ENCODE results near the gene HAPLN2.

Gene HAPLN2

GRCh38 chr1:156668801-156669637 lies 49.8 kb downstream of the HAPLN2 start:
- POLR2A ChIA-PET: interaction anchor here (1.2 kb wide), 1 partner anchor 8 kb away, joined by 4 read pairs; no protein-coding TSS in a partner anchor
- Histone ChIP-seq H3K27ac (ENCODE audit: extremely low read depth, low read depth, low read length) (no peak overlapping the region), H3K9me3 (ENCODE audit: control insufficient read depth, insufficient read depth, low read depth, low read length) (no peaks in the 10 kb centered on the region), H3K4me3 (ENCODE audit: low read depth, low read length) (no peak overlapping the region), H3K36me3 (ENCODE audit: control insufficient read depth in 2 of 2, insufficient read depth in 1 of 2, low read length in 2 of 2) (peaks cover 0 to 10% of the 10 kb centered on the region in 2 experiments; a peak in 1 of 3 replicates), H3K4me1 (ENCODE audit: control insufficient read depth, insufficient read depth, low read length) (0 out of 2 replicates have a peak, but pooled peaks cover 5% of the 10 kb centered on the region)
- CTCF ChIA-PET: interaction anchor here (1.5 to 15.2 kb wide), 3 partner anchors 9 to 41 kb away, joined by 4 to 564 read pairs (median 5); partner anchors contain the start of gene NES
- TF ChIP-seq ZNF174 (tag by site-specific recombination; IDR thresholded peaks at IDR 0.05): no peak
- 0 out of 2 replicates have a peak, but pooled peaks have one; percentile 35 for TF ChIP-seq KLF9 (tag by site-specific recombination; IDR thresholded peaks at IDR 0.05; ENCODE audit: low read depth)
- no peak for TF ChIP-seq GLI2 (tag by site-specific recombination; IDR thresholded peaks at IDR 0.05; ENCODE audit: borderline replicate concordance, low read depth)
- peak; percentile 89 for TF ChIP-seq PRDM10 (tag by site-specific recombination; IDR thresholded peaks at IDR 0.05)
- no peak for TF ChIP-seq ZNF426 (tag by site-specific recombination; IDR thresholded peaks at IDR 0.05)
- TF ChIP-seq BCL11A (tag by site-specific recombination; IDR thresholded peaks at IDR 0.05; ENCODE audit: low read depth): no peak

- no peak overlapping the region for H3K4me3 ChIP-seq (ENCODE audit: low read depth, low read length)
- TF ChIP-seq ZNF76 (tag by site-specific recombination; IDR thresholded peaks at IDR 0.05; ENCODE audit: borderline replicate concordance, low read depth) (no peak), ZNF529 (tag by site-specific recombination; IDR thresholded peaks at IDR 0.05; ENCODE audit: insufficient replicate concordance) (no peak), ZNF623 (tag by site-specific recombination; IDR thresholded peaks at IDR 0.05) (no peak), ZNF837 (tag by site-specific recombination; IDR thresholded peaks at IDR 0.05) (no peak), ZNF510 (tag by site-specific recombination; IDR thresholded peaks at IDR 0.05; ENCODE audit: insufficient replicate concordance) (no peak), ZNF670 (tag by site-specific recombination; IDR thresholded peaks at IDR 0.05; ENCODE audit: low read depth) (no peak), ZNF626 (tag by site-specific recombination; IDR thresholded peaks at IDR 0.05) (no peak), ZNF133 (tag by site-specific recombination; IDR thresholded peaks at IDR 0.05) (no peak), ZNF366 (tag by site-specific recombination; conservative IDR thresholded peaks at IDR 0.05) (no peak), ZNF350 (tag by site-specific recombination; IDR thresholded peaks at IDR 0.05) (no peak), ZNF302 (tag by site-specific recombination; IDR thresholded peaks at IDR 0.05; ENCODE audit: low read depth) (no peak)
- POLR2A ChIA-PET: interaction anchor here (1.2 kb wide), 1 partner anchor 9 kb away, joined by 4 read pairs; no protein-coding TSS in a partner anchor
- H3K36me3 ChIP-seq (ENCODE audit: control insufficient read depth in 2 of 2, insufficient read depth in 1 of 2, low read length in 2 of 2): peaks cover 0 to 13% of the 10 kb centered on the region in 2 experiments; a peak in 1 of 3 replicates
- H3K27ac ChIP-seq (ENCODE audit: extremely low read depth, low read depth, low read length): no peak overlapping the region
- no peaks in the 10 kb centered on the region for H3K9me3 ChIP-seq (ENCODE audit: control insufficient read depth, insufficient read depth, low read depth, low read length)
- CTCF ChIA-PET: interaction anchor here (0.6 to 1.9 kb wide), 4 partner anchors 9 to 42 kb away, joined by 3 to 4 read pairs (median 4); no protein-coding TSS in a partner anchor
- 0 out of 2 replicates have a peak, but pooled peaks cover under 1% of the 10 kb centered on the region for H3K4me1 ChIP-seq (ENCODE audit: control insufficient read depth, insufficient read depth, low read length)
Observed at GRCh38 chr1:156669794-156670193, 50.6 kb downstream of the HAPLN2 start.
